ENCODE results near the gene GGT6. TPM values are rescaled to one million over a fixed set of nuclear protein-coding genes. Genes with fewer than 3 reads are reported as not detected.

Gene GGT6
- total and polyA plus RNA-seq, 5 donors from 2014 or later: not detected

DNA sequence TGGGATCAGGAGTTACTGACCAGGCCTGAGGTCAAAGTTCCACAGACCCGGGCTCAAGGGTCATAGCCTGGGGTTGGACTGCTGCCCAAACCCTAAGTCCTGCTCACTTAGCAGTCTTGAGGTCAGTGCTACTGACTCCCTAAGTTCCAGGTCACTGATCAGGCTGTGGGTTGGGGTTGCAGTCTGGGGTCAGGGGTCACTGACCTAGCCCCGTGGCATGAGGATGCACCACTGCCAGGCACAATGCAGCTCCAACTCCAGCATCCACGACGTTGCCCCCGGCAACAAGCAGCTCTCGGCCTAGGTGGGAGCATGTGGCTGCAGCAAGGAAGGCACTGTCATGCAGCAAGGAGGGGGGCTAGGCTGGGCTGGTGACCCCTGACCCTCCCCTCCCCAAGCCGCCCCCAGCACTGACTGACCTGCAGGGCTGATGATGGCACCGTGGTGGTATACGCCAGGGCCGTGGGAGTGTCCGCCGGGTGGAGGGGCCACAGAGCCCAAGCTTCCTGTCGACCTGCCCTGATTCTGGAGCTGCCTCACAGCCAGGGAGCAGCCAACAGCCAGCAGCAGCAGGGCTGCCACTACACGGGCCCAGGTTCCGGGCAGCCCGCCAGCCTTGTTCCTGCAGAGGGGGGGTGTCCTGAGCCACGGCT lies 1.1 kb downstream of the GGT6 start:
- no peak overlapping the region for H3K4me3 ChIP-seq (ENCODE audit: low read depth, low read length)
- Mint-ChIP-seq H3K36me3 (no peaks in the 10 kb centered on the region), H3K4me1 (peaks cover 7 to 42% (median 29%) of the 10 kb centered on the region in 4 donors), H3K27me3 (no peaks in the 10 kb centered on the region), H3K9me3 (no peaks in the 10 kb centered on the region), H3K4me3 (no peak overlapping the region), H3K27ac (no peak overlapping the region)
- H3K9me3 ChIP-seq (ENCODE audit: control insufficient read depth in 2 of 2, low read length in 2 of 2): no peaks in the 10 kb centered on the region
- H3K36me3 ChIP-seq (ENCODE audit: control insufficient read depth, insufficient read depth, low read length): no peaks in the 10 kb centered on the region
- peaks cover 24% of the 10 kb centered on the region for H3K4me1 ChIP-seq (ENCODE audit: control insufficient read depth, insufficient read depth, low read length, poor library complexity, severe bottlenecking)
- ATAC-seq (ENCODE audit: low read depth in 2 of 2) (no peak), DNase-seq (no peak)
- no peak overlapping the region for H3K27ac ChIP-seq (ENCODE audit: insufficient read depth, low read length, poor library complexity, severe bottlenecking)
- no peaks in the 10 kb centered on the region for H3K27me3 ChIP-seq (ENCODE audit: control insufficient read depth, insufficient read depth, low read length)

DNA sequence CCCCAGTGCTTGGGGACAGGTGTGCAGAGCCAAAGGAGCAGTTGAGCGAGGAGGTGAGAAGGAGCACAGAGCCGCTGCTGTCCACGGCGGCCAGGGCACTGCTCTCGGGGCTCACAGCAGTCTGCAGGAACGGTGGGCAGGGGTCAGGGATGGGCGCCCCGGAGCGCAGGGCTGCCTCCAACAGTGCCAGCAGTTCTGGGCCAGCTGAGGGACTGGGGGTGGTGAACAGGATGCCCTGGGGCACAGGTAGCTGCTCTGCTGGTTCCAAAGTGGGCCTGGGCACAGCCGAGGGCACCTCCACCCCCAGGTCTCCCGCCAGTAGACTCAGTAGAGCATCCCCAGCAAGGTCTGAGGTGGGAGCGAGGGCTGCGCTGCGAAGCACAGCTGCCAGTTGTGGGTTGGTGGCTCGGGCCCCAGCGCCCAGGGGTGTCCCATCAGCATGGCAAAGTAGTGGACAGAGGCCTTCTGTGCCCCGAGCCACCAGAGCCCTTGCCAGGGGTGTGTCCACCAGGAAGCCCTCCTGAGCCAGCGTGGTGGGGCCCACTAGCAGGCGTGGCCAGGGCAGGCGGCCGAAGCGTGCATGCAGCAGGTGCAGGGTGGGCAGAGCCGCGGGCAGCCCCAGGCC lies 1.9 kb downstream of the GGT6 start:
- ATAC-seq (ENCODE audit: low read depth in 2 of 2) (no peak), DNase-seq (no peak)
- Histone ChIP-seq H3K27ac (ENCODE audit: insufficient read depth, low read length, poor library complexity, severe bottlenecking) (no peak overlapping the region), H3K36me3 (ENCODE audit: control insufficient read depth, insufficient read depth, low read length) (no peaks in the 10 kb centered on the region), H3K9me3 (ENCODE audit: control insufficient read depth in 2 of 2, low read length in 2 of 2) (no peaks in the 10 kb centered on the region), H3K4me1 (ENCODE audit: control insufficient read depth, insufficient read depth, low read length, poor library complexity, severe bottlenecking) (peaks cover 32% of the 10 kb centered on the region), H3K27me3 (ENCODE audit: control insufficient read depth, insufficient read depth, low read length) (no peaks in the 10 kb centered on the region), H3K4me3 (ENCODE audit: low read depth, low read length) (no peak overlapping the region)
- Mint-ChIP-seq H3K36me3 (no peaks in the 10 kb centered on the region), H3K27me3 (no peaks in the 10 kb centered on the region), H3K4me3 (no peak overlapping the region), H3K27ac (no peak overlapping the region), H3K9me3 (no peaks in the 10 kb centered on the region), H3K4me1 (peaks cover 7 to 49% (median 31%) of the 10 kb centered on the region in 4 donors)

DNA sequence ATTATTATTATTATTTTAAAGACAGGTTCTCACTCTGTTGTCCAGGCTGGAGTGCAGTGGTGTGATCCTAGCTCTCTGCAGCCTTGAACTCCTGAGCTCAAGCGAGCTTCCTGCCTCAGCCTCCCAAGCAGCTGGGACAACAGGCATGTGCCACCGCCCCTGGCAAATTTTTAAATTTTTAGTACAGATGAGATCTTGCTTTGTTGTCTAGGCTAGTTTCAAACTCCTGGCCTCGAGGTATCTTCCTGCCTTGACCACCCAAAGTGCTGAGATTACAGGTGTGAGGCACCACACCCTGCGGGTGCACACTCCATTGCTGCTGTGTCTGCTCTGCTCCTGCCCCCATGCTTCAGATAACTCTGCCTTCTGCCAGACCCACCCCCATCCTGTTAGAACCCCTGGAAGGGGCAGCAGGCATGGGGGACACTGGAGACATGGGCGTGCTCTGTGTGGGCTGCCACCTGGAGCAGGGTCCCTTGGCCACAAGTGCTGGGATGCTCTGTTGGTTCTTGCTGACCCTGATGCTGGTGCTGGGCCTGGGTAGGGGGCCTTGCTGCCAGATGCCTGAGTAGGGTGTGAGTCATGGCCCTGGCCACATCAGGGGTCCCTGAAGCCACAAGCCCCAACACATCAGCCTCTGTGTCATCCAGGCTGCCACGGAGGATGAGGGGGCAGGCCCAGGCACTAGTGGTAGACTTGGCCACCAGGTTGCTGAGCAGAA lies 2.6 kb downstream of the GGT6 start:
- Histone ChIP-seq H3K36me3 (ENCODE audit: control insufficient read depth, insufficient read depth, low read length) (peaks cover 4% of the 10 kb centered on the region), H3K27me3 (ENCODE audit: control insufficient read depth, insufficient read depth, low read length) (no peaks in the 10 kb centered on the region), H3K4me3 (ENCODE audit: low read depth, low read length) (no peak overlapping the region), H3K27ac (ENCODE audit: insufficient read depth, low read length, poor library complexity, severe bottlenecking) (no peak overlapping the region), H3K9me3 (ENCODE audit: control insufficient read depth in 2 of 2, low read length in 2 of 2) (no peaks in the 10 kb centered on the region), H3K4me1 (ENCODE audit: control insufficient read depth, insufficient read depth, low read length, poor library complexity, severe bottlenecking) (peaks cover 37% of the 10 kb centered on the region)
- peak overlapping the region in 1 of 4 donors; percentile 38 for H3K4me3 Mint-ChIP-seq
- DNase-seq (no peak), ATAC-seq (ENCODE audit: low read depth in 2 of 2) (no peak)
- no peaks in the 10 kb centered on the region for H3K9me3 Mint-ChIP-seq
- H3K4me1 Mint-ChIP-seq: peaks cover 7 to 42% (median 28%) of the 10 kb centered on the region in 4 donors
- no peaks in the 10 kb centered on the region for H3K36me3 Mint-ChIP-seq
- H3K27ac Mint-ChIP-seq: no peak overlapping the region
- H3K27me3 Mint-ChIP-seq: no peaks in the 10 kb centered on the region

DNA sequence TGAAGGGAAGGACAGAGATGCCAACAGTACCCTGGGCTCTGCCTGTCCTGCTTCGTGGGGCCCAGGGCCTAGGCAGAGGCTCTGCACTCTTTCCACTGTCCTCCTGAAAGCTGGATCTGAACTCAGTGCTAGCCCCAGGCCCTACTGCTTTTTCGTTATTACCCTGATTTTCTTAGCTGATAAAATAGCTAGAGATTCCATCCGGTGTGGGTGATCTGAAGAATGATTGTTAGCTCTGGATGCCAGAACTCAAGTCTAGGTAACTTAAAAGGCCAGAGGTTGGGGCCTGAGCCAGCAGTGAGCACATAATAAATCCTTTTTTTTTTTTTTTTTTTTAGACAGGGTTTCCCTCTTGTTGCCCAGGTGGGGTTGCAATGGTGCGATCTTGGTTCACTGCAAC lies 3.4 kb downstream of the GGT6 start:
- Mint-ChIP-seq H3K9me3 (no peaks in the 10 kb centered on the region), H3K27ac (no peak overlapping the region), H3K4me3 (no peak overlapping the region), H3K27me3 (no peaks in the 10 kb centered on the region), H3K36me3 (no peaks in the 10 kb centered on the region), H3K4me1 (peaks cover 7 to 35% (median 22%) of the 10 kb centered on the region in 4 donors)
- Histone ChIP-seq H3K4me1 (ENCODE audit: control insufficient read depth, insufficient read depth, low read length, poor library complexity, severe bottlenecking) (peaks cover 30% of the 10 kb centered on the region), H3K27ac (ENCODE audit: insufficient read depth, low read length, poor library complexity, severe bottlenecking) (no peak overlapping the region), H3K27me3 (ENCODE audit: control insufficient read depth, insufficient read depth, low read length) (no peaks in the 10 kb centered on the region), H3K9me3 (ENCODE audit: control insufficient read depth in 2 of 2, low read length in 2 of 2) (no peaks in the 10 kb centered on the region), H3K36me3 (ENCODE audit: control insufficient read depth, insufficient read depth, low read length) (peaks cover 11% of the 10 kb centered on the region), H3K4me3 (ENCODE audit: low read depth, low read length) (no peak overlapping the region)
- ATAC-seq (ENCODE audit: low read depth in 2 of 2) (no peak), DNase-seq (no peak)

DNA sequence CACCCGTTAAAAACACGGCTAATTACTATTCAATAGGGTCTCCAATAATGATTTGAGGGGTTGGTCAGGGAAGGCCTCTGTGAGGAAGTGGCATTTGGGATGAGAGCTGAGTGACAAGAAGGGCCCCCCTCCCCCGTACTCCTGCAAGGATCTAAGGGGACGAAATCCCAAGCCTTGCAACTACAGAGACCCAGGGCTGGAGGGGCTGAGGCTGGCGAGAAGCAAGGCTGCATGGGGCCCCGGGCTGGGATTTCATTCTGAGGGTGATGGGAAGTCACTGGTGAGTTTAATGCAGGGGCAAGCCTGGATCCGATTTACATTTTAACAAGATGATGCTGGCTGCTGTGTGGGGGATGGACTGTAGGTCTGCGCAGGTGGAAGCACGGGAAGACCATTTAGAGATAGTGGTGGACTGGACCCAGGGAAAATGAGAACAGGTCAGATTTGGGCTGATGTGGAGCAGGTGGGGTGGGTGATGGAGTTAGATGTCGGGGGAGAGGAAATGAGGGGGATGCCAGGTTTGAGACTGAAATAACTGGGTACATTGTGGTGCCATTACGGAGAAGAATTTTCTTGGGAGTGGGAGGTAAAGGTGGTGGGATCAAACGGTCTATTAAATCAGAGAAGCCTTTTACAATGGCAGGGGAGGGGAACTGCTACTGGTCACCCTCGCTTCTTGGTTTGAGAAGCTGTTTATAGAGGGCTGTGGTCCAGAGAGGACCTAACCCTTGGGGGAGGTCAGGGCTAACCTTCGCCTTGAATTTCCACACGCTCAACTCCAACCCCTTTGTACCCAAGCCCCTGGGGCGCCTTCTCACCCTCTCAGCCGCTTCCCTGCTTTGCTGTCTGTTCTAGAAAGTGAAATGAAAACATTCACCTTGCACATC lies 4.3 kb downstream of the GGT6 start:
- Mint-ChIP-seq H3K4me3 (peak overlapping the region; percentile 96 to 99 (median 96)), H3K27ac (peak overlapping the region; percentile 94 to 98 (median 97)), H3K36me3 (peaks cover 1% of the 10 kb centered on the region), H3K4me1 (peaks cover 7 to 32% (median 20%) of the 10 kb centered on the region in 4 donors), H3K27me3 (no peaks in the 10 kb centered on the region), H3K9me3 (no peaks in the 10 kb centered on the region)
- Histone ChIP-seq H3K9me3 (ENCODE audit: control insufficient read depth in 2 of 2, low read length in 2 of 2) (no peaks in the 10 kb centered on the region), H3K27me3 (ENCODE audit: control insufficient read depth, insufficient read depth, low read length) (no peaks in the 10 kb centered on the region), H3K36me3 (ENCODE audit: control insufficient read depth, insufficient read depth, low read length) (peaks cover 18% of the 10 kb centered on the region), H3K4me1 (ENCODE audit: control insufficient read depth, insufficient read depth, low read length, poor library complexity, severe bottlenecking) (peaks cover 30% of the 10 kb centered on the region), H3K27ac (ENCODE audit: insufficient read depth, low read length, poor library complexity, severe bottlenecking) (peak overlapping the region; percentile 84), H3K4me3 (ENCODE audit: low read depth, low read length) (peak overlapping the region; percentile 77)
- ATAC-seq (ENCODE audit: low read depth in 2 of 2) (no peak), DNase-seq (no peak)

DNA sequence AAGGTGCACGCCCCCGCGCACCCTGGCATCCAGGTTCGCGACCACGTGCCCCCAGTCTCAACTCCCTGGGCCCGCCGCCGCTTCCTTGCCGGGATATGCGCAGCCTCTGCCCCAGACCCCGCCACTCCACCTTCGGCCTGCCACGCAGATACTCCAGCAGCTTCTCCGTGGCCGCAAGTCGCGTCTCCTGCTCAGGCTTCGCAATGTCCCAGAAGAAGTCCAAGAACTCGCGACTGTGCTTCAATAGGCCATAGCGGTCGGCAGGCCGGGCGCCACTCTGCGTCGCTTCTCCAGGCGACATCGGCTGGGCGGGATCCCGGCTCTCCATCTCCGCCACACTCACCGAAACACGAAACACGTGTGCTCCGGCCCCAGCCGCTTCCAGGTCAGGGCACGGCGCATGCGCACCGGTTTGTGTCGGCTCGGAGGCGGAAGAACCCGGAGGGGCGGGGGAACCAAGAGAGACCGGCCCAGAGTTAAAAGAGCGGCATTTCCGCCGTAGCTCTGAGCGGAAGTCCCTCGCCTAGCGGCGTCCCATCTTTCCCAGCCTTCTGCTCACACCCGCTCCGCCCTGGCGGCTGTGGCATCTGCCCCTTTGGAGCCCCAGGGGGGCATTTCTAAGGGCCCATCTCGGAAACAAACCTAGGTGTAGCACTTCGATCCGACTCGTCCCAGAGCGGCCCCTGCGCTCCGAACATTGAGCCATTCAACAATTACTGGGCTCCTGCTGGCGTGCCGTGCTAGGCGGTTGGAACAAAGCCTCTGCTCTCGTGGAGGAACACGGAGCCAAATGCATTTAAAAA lies 5.2 kb downstream of the GGT6 start, which contains the start of gene MYBBP1A:
Gene MYBBP1A, minus strand, starts transcription at position 388 of the 803 bp plus-strand sequence. Its CDS starts 60 bp downstream, at position 328.
- Histone ChIP-seq H3K27me3 (ENCODE audit: control insufficient read depth, insufficient read depth, low read length) (no peaks in the 10 kb centered on the region), H3K4me1 (ENCODE audit: control insufficient read depth, insufficient read depth, low read length, poor library complexity, severe bottlenecking) (peaks cover 30% of the 10 kb centered on the region), H3K36me3 (ENCODE audit: control insufficient read depth, insufficient read depth, low read length) (peaks cover 27% of the 10 kb centered on the region), H3K9me3 (ENCODE audit: control insufficient read depth in 2 of 2, low read length in 2 of 2) (no peaks in the 10 kb centered on the region), H3K4me3 (ENCODE audit: low read depth, low read length) (peak within 1 kb of the TSS; percentile 77), H3K27ac (ENCODE audit: insufficient read depth, low read length, poor library complexity, severe bottlenecking) (peak within 1 kb of the TSS; percentile 84)
- H3K9me3 Mint-ChIP-seq: no peaks in the 10 kb centered on the region
- peaks cover 7 to 35% (median 20%) of the 10 kb centered on the region in 4 donors for H3K4me1 Mint-ChIP-seq
- peak; percentile 92 to 94 for ATAC-seq (ENCODE audit: low read depth in 2 of 2)
- H3K27me3 Mint-ChIP-seq: no peaks in the 10 kb centered on the region
- peak; percentile 95 to 97 (median 95) for DNase-seq
- peak within 1 kb of the TSS; percentile 94 to 98 (median 97) for H3K27ac Mint-ChIP-seq
- H3K4me3 Mint-ChIP-seq: peak within 1 kb of the TSS; percentile 96 to 99 (median 96)
- H3K36me3 Mint-ChIP-seq: peaks cover 4% of the 10 kb centered on the region
